ENCODE measurements around the gene TMEM185A.

GRCh38 chrX:149628280-149628679, 3.3 kb downstream of the TMEM185A start:
- TF ChIP-seq POLR2A (IDR thresholded peaks at IDR 0.05; ENCODE audit: low read depth, low read length) (no peak), TAF1 (IDR thresholded peaks at IDR 0.05; ENCODE audit: borderline replicate concordance, low read depth, low read length) (no peak)

All from GM12892 (cell line).